GM19372 (cell line): Measurements from ENCODE around the gene MYOD1.

Experiments
- ATAC-seq: cut with Tn5 transposase; IDR thresholded peaks from one replicate; pipeline ENCODE4 v1.9.1; 2021; ENCODE audit warnings: mild to moderate bottlenecking, low read depth, moderate library complexity; ENCODE audit not compliant: unreplicated experiment

MYOD1 gene

GRCh38 chr11:17767914-17768313, 48.5 kb downstream of the MYOD1 start:
- no peak for ATAC-seq

- no peak for ATAC-seq
Observed at GRCh38 chr11:17768547-17768946, 49.2 kb downstream of the MYOD1 start.

- no peak for ATAC-seq
Observed at GRCh38 chr11:17769218-17769617, 49.8 kb downstream of the MYOD1 start.

- ATAC-seq = no peak
Observed at GRCh38 chr11:17770048-17770652, 50.8 kb downstream of the MYOD1 start.

GRCh38 chr11:17770917-17771316, 51.5 kb downstream of the MYOD1 start:
- ATAC-seq = no peak

GRCh38 chr11:17771415-17771814, 52.0 kb downstream of the MYOD1 start:
- no peak for ATAC-seq
